Right ventricle myocardium inferior (tissue), 1 donor: Measurements from ENCODE around the gene COL4A2. TPM values are rescaled to one million over a fixed set of nuclear protein-coding genes. Genes with fewer than 3 reads are reported as not detected.

Experiments used
- ATAC-seq: fragments of 200-7000 bp; cut with Tn5 transposase; one replicate; pipeline ENCODE4 v1.9.1; 2020; ENCODE audit warnings: mild to moderate bottlenecking, moderate library complexity
- DNase-seq: peaks from one replicate; pipeline ENCODE4 v3.0.0; 2021; ENCODE audit errors: missing footprints
- intact Hi-C: fragments of 100-400 bp; cut with DNase I; formaldehyde crosslinking; loops from one replicate; pipeline ENCODE4 v1.11.0; 2022
- total RNA-seq: library from RNA; stranded (reverse); fragmentation: NEBNext Ultra II Directional; extraction: Animal tissue kit (Norgen Biotek cat#: 25700); gene quantifications from one replicate; pipeline ENCODE4 v1.2.1, GENCODE V29; 2021
- donor health status: DM: no; HTN: yes; CAD: no; lungs with severe emphysema.

Gene COL4A2
- total RNA-seq, 1 donor from 2014 or later: 126 TPM

- no peak for DNase-seq
- intact Hi-C loops: loop anchor here (5.0 kb wide), 1 partner anchor 38 kb away; no protein-coding TSS in a partner anchor
- ATAC-seq: no peak
These were observed 92.7 kb downstream of the COL4A2 start for GRCh38 chr13:110399801-110400200.

GRCh38 chr13:110400786-110401533, 93.9 kb downstream of the COL4A2 start:
- intact Hi-C loops: no loop called here
- DNase-seq (no peak), ATAC-seq (peak; percentile 24)

- intact Hi-C loops: no loop called here
- no peak for ATAC-seq
- DNase-seq: no peak
These were observed 95.4 kb downstream of the COL4A2 start for GRCh38 chr13:110402299-110403069.

DNA sequence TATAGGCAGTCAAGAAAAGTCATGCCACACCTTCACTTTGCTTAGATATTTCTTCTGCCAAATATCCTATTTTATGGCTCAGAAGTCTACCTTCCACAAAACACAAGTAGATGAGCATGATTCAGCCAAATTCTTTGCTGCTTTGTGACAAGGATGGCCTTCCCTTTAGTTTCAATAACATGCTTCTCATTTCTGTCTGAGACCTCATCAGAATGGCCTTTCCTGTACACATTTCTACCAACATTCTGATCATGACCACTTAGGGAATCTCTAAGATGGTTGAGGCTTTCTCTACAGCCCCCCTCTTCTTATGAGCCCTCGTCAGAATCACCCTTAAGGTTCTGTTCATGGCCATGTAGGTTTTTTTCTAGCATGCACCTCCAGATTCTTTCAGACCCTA, 96.2 kb downstream of the COL4A2 start:
- intact Hi-C loops: no loop called here
- ATAC-seq: no peak
- DNase-seq: no peak

DNA sequence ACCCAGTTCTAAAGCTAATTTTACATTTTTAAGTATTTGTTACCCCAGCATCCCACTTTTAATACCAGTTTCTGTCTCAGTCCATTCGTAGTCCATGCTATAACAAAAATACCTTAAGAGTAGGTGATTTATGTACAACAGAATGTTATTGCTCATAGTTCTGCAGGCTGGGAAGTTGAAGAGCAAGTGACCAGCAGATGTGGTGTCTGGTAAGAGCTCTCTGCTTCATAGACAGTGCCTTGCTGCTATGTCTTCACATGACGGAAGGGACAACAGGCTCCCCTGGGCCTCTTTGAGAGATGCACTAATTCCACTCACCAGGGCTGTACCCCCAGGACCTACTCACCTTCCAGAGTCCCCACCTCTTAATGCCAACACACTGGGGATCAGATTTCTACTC, 96.6 kb downstream of the COL4A2 start:
- no peak for ATAC-seq
- intact Hi-C loops: no loop called here
- DNase-seq: no peak

GRCh38 chr13:110404321-110404720, 97.2 kb downstream of the COL4A2 start:
- ATAC-seq: no peak
- no peak for DNase-seq
- intact Hi-C loops: no loop called here

DNA sequence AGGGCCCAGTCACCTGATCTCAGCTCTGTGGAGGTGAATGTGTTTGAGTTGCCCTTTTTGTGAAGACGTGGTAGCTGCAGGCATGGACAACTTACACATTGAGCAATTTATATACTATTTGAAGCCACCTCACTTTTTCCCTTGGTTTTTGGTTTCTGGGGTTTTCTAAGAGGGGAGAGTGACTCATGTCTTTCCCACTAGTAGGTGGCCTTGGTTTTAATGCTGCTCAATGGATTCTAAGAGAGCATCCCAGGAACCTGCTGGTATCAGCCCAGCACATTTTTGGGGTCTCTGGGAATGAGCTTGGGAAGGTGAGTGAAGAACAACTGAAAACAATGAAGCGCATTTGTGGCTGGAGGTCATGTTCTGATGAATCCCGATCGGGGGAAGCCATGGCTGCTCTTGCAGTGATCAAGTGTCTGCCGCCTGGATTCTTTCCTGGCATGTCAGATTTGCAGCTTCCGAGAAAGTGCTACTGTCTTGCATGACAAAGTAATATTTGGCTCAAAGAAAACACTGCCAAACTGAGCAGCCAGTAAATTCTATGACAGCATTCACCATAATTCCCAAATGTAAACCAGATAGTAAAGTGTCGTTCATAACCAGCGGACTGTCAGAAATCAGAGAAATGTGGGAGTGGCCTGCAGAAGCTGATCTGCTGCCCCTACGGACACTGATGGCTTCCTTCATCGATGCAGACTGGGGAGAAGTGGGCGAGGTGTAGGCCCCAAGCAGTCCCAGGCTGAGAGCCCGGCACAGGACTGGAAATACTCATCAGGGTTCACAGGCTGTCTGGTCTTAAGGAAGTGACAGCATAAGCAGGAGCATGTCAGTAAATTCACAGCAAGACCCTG, 98.7 kb downstream of the COL4A2 start:
- DNase-seq (no peak), ATAC-seq (peak; percentile 6)
- intact Hi-C loops: no loop called here

DNA sequence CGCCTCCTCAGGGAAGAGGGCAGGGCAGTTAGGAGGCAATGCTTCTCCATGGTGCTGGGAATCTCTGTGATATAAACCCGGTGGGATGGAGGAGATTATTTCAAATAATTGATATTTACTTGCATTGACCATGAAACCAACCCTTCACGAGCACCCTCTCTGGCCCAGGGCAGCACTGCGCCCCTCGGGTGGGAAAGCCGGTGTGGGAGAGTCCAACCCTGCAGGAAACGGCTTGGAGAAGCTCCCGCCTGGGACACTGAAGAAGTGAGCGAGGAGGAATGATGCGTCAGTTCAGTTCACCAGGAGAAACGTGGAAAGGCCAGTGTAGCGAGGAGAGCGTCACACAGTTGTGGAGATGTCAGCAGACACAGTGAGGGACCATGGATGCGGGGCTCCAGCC, 99.9 kb downstream of the COL4A2 start:
- DNase-seq (no peak), ATAC-seq (no peak)
- intact Hi-C loops: no loop called here

DNA sequence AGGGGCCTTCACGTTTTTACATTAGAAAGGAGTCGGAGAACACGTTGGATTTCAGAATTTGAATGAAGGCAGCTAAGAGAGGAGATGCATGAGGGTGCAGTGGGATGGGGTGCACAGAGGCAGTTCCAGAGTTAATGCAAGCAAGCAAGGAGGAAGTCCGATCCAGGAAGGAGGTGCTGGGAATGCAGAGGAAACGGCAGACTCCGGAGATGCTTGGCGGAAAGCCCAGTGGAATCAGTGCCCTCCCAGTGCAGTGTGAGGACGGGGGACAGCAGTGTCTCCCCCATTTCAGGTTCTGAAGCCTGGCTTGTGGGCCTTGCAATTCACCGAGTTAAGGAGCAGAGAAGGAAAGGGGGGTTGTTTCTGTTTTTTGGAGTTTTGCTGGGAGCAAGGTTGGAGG, 100.4 kb downstream of the COL4A2 start:
- no peak for DNase-seq
- intact Hi-C loops: no loop called here
- ATAC-seq: no peak

DNA sequence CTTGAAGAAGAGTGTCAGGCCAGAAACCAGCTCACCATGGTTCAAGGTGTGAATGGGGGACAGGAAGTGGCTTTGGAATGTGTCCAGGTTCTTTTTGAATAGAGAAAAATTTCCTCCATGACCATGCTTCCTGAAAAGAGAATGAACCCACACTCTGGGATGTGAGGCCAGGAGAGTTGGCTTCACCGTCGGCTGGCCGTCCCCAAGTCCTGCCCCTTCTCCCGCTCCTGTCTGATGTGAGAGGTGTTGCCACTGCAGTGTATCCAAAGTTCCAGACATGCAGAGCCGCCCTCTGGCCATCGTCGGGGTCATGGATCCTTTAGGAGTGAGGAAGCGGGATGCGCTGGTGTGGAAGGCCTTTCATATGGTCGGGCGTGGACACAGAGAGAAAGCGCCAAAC, 101.2 kb downstream of the COL4A2 start:
- DNase-seq (no peak), ATAC-seq (no peak)
- intact Hi-C loops: no loop called here

GRCh38 chr13:110409581-110409992, 102.5 kb downstream of the COL4A2 start:
- ATAC-seq: no peak
- no peak for DNase-seq
- intact Hi-C loops: no loop called here

GRCh38 chr13:110410000-110410399, 102.9 kb downstream of the COL4A2 start:
- DNase-seq: no peak
- intact Hi-C loops: loop anchor here (5.0 kb wide), 1 partner anchor 33 kb away; no protein-coding TSS in a partner anchor
- ATAC-seq: no peak

GRCh38 chr13:110410936-110411687, 104.0 kb downstream of the COL4A2 start:
- DNase-seq (no peak), ATAC-seq (no peak)
- intact Hi-C loops: loop anchor here (5.0 kb wide), 1 partner anchor 34 kb away; no protein-coding TSS in a partner anchor

GRCh38 chr13:110411688-110412059, 104.6 kb downstream of the COL4A2 start:
- no peak for ATAC-seq
- DNase-seq: no peak
- intact Hi-C loops: loop anchor here (1.0 to 5.0 kb wide), 3 partner anchors 34 to 189 kb away; partner anchors contain the start of genes COL4A1 and COL4A2

DNA sequence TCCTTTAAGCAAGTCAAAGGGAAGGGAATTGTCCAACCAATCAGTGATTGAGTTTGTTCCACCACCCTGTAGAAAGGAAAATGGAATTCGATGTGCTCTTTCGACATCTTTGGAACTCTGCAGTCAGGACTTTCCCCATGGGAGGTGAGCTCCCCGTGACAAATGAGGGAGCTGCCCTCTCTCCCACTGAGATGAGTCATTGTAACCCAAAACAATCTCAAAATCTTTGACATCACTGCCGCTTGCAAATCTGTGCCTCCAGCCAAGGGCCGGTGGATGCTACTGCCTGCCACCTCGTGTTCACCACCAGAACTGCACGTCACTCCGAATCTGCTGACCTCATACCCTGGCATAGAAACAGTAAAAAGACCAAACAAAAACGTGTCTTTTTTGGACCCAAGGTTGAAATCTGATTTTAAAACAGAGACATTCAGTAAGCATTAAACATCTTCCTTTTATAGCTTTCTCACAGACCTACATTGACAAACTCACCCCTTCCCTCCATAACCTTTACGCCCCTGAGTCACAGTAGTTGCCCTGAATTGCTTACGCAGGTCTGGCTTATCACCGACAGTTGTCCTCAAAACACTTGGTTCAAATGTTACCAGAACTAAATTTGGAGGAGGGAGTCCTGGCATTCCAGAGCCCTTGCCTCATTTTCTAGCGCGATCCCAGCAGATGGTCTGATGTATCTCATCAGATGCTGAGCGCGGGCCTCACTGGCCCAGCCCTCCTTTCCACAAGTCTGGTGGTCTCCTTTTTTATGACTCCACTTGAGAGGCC, 105.2 kb downstream of the COL4A2 start:
- intact Hi-C loops: loop anchor here (1.0 to 5.0 kb wide), 3 partner anchors 35 to 190 kb away; partner anchors contain the start of genes COL4A1 and COL4A2
- ATAC-seq (peak; percentile 85), DNase-seq (peak; percentile 91)

DNA sequence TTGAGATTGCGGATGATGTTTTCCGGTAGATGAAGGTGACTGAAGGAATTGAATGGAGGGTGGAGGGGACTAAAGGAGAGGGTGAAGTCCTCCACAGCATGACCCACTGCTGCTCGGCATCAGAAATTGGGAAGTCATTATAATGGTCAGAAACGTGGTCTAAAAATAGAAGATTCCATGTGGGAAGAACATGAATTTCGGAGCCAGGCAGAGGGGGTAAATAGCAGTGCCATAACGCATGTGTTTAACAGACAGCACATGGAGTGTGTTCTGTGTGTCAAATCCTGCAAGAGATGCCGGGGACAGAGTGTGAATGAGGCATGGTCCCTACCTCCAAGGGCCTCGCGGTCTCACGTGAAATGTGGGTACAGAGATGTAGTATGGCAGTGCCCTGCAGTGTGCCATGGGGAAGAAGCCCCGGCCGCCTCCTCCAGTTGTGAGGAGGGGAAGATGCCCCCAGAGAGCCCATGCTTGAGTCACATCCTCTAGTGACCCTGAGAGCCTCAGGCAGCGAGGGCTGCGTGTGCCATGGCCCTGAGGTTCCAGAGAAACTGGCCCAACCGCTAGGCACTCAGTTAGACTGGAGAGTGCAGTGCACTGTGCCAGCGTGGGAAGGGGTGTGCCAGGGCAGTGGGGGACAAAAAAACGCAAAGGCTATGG, 106.1 kb downstream of the COL4A2 start:
- intact Hi-C loops: loop anchor here (2.0 to 5.0 kb wide), 2 partner anchors 36 to 190 kb away; no protein-coding TSS in a partner anchor
- ATAC-seq (no peak), DNase-seq (no peak)

GRCh38 chr13:110413676-110414040, 106.6 kb downstream of the COL4A2 start:
- ATAC-seq (no peak), DNase-seq (no peak)
- intact Hi-C loops: loop anchor here (2.0 to 5.0 kb wide), 2 partner anchors 36 to 191 kb away; no protein-coding TSS in a partner anchor
